GM06990 (cell line): ENCODE results near the gene NOTUM.

Source experiments
- DNase-seq: peaks from one replicate; pipeline ENCODE4 v3.0.0-alpha.2; 2011; ENCODE audit not compliant: insufficient read length; ENCODE audit errors: extremely low read depth
- H3K27me3 ChIP-seq: replicated peaks from 2 replicates; pipeline ENCODE4 v1.6.0; 2011; ENCODE audit warnings: low read length; ENCODE audit not compliant: control insufficient read depth, insufficient read depth
- H3K36me3 ChIP-seq: 2 replicates; pipeline ENCODE4 v1.5.1; 2011; ENCODE audit warnings: low read length; ENCODE audit not compliant: control insufficient read depth, insufficient read depth
- H3K4me3 ChIP-seq: replicated peaks from 2 replicates; pipeline ENCODE4 v1.5.1; 2011; ENCODE audit warnings: low read depth, mild to moderate bottlenecking, control low read depth, low read length
- TF ChIP-seq, protein P1 (sequence below): IDR thresholded peaks from 2 replicates; pipeline ENCODE4 v1.5.1; 2011; ENCODE audit warnings: low read length, control low read depth, mild to moderate bottlenecking, inconsistent platforms; ENCODE audit not compliant: insufficient read depth, poor library complexity, severe bottlenecking

The NOTUM gene

DNA sequence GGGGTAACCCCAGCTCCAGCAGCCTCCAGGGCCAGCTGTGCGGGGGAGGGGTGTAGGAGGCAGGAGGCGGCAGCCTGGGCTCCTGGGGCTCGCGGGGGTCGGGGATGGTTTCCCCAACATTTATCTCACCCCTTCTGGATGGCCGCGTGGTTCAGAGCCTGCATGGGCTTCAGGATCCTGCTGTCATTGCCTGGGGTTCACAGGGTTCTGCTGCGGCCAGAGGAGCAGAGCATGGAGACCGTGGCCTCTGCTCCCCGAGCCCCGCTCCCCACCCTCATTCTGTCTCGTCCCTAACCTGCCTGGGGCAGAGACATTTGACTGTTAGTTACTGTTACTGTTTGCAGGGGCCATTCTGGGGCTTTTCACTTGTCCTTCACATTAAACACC lies 18.8 kb downstream of the NOTUM start:
- no peaks in the 10 kb centered on the region for H3K27me3 ChIP-seq
- no peaks in the 10 kb centered on the region for H3K36me3 ChIP-seq
- TF ChIP-seq, protein P1, sequence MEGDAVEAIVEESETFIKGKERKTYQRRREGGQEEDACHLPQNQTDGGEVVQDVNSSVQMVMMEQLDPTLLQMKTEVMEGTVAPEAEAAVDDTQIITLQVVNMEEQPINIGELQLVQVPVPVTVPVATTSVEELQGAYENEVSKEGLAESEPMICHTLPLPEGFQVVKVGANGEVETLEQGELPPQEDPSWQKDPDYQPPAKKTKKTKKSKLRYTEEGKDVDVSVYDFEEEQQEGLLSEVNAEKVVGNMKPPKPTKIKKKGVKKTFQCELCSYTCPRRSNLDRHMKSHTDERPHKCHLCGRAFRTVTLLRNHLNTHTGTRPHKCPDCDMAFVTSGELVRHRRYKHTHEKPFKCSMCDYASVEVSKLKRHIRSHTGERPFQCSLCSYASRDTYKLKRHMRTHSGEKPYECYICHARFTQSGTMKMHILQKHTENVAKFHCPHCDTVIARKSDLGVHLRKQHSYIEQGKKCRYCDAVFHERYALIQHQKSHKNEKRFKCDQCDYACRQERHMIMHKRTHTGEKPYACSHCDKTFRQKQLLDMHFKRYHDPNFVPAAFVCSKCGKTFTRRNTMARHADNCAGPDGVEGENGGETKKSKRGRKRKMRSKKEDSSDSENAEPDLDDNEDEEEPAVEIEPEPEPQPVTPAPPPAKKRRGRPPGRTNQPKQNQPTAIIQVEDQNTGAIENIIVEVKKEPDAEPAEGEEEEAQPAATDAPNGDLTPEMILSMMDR: no peak
- H3K4me3 ChIP-seq: no peak overlapping the region; the same call in 1 of the 2 replicates
- no peak for DNase-seq

- Histone ChIP-seq H3K27me3 (no peaks in the 10 kb centered on the region), H3K36me3 (no peaks in the 10 kb centered on the region), H3K4me3 (no peak overlapping the region; the same call in none of the 2 replicates)
- TF ChIP-seq, protein P1: no peak
- no peak for DNase-seq
Observed at GRCh38 chr17:81941484-81942166, 19.4 kb downstream of the NOTUM start.

DNA sequence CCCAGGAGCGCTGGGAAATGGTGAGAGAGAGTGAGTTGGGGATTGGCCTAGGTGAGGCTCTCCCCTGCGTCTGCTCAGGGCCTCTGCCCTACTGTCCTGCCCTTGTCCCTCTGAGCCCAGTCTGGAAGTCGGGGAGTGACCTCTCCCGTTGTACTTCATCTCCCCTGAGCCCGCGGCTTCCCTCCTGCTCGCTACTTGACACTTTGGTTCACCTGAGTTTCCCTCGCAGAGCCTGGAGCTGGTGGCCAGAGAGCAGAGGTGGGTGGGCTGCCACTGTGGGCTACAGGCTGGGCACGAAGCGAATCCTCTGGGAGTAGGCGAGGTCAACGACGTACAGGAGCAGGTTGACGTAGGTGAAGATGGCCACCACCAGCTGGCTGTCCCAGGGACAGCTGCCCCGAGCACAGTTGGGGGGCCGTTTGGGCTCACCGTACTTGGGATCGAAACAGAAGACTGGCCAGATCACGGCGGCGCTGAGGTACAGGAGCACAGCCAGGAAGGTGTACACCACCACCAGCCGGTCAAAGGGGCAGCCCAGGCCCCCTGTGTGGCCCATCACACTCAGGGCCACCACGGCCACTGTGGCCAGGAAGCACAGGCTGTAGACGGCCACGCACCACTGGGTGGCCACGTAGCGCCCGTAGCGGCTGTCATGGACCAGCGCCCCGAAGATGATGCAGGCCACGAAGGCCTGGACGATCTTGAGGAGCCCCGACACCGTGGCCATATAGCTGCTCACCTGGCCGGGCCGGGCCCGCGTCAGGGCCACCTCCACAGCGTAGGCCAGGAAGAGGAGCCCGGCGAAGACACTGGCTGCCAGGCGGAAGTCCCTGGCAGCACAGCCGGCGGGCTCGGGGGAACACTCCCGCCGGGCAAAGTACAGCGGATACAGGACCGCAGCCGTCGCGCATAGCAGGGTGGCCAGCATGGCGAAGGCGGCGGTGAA lies 20.2 kb downstream of the NOTUM start:
- H3K4me3 ChIP-seq: no peak overlapping the region

DNA sequence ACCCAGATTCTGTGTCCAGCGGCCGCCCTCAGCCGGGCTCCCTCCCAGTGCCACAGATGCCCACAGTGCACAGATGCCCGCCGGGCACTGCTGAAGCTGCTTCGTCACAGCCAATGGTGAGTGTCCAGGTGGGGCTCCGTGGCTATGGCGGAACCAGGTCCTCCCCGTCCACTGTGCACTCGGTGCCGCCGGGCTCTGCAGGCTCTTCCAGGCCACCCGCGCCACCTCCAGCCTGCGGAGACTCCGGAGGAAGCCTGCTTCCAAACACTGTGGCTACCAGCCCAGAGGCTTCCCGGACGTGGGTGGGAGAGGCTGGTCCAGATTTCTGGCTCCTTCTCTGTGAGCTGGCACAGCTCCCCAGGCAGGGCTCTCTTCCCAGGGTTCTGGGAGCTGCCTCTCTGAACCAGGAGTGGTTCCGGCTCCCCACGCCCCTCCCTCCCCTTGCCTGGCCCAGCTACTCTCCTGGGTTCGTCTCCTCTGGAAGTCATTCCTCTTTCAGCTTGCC lies 21.1 kb downstream of the NOTUM start:
- TF ChIP-seq, protein P1: no peak
- no peaks in the 10 kb centered on the region for H3K27me3 ChIP-seq
- no peak for DNase-seq

More for the DNA sequence above, 20.2 kb downstream of the NOTUM start:
- no peak for DNase-seq
- H3K36me3 ChIP-seq: no peaks in the 10 kb centered on the region
- TF ChIP-seq, protein P1: no peak
- H3K27me3 ChIP-seq: no peaks in the 10 kb centered on the region

GRCh38 chr17:81939218-81939617 lies 21.8 kb downstream of the NOTUM start:
- TF ChIP-seq, protein P1: no peak
- no peak for DNase-seq
- H3K36me3 ChIP-seq: peaks cover 5% of the 10 kb centered on the region; the same call in 1 of the 2 replicates
- H3K27me3 ChIP-seq: no peaks in the 10 kb centered on the region
- H3K4me3 ChIP-seq: no peak overlapping the region

More for the DNA sequence above, 21.1 kb downstream of the NOTUM start:
- Histone ChIP-seq H3K36me3 (no peaks in the 10 kb centered on the region), H3K4me3 (no peak overlapping the region)
